Brain microvascular endothelial cell (primary cell): ENCODE data around the gene CTSC.

ENCODE experiments used
- DNase-seq: peaks from one replicate; pipeline ENCODE4 v3.0.0-alpha.2; 2020
- H3K27ac ChIP-seq: fragments of 250-450 bp; sonication (Bioruptor Pico); 2 replicates; pipeline ENCODE4 v1.5.1; 2020; ENCODE audit warnings: mild to moderate bottlenecking, moderate library complexity
- H3K27me3 ChIP-seq: fragments of 250-450 bp; sonication (Bioruptor Pico); replicated peaks from 2 replicates; pipeline ENCODE4 v1.5.1; 2020; ENCODE audit warnings: mild to moderate bottlenecking
- H3K36me3 ChIP-seq: fragments of 250-450 bp; sonication (Bioruptor Pico); replicated peaks from 2 replicates; pipeline ENCODE4 v1.5.1; 2020; ENCODE audit warnings: mild to moderate bottlenecking
- H3K4me3 ChIP-seq: 2 replicates; pipeline ENCODE4 v1.5.1; 2011; ENCODE audit warnings: low read depth, mild to moderate bottlenecking, control low read depth, low read length, moderate library complexity
- CTCF ChIP-seq: IDR thresholded peaks from 2 replicates; pipeline ENCODE4 v1.5.1; 2011; ENCODE audit warnings: low read depth, mild to moderate bottlenecking, moderate library complexity, low read length, control low read depth, inconsistent platforms; ENCODE audit errors: missing control alignments
- in situ Hi-C: cut with HindIII; loops from 2 replicates; pipeline ENCODE4 v1.10.0; 2017; ENCODE audit warnings: low sequenced_read_pairs, low pct_ligation_motif_present

CTSC gene

GRCh38 chr11:88306785-88307184 is 30.8 kb downstream of the CTSC start:
- no peaks in the 10 kb centered on the region for H3K27me3 ChIP-seq
- no peak overlapping the region for H3K27ac ChIP-seq
- no peak for DNase-seq
- in situ Hi-C loops = no loop called here
- H3K36me3 ChIP-seq = peaks cover 14% of the 10 kb centered on the region
- no peak for TF ChIP-seq CTCF
- no peak overlapping the region for H3K4me3 ChIP-seq

GRCh38 chr11:88305430-88305829 is 32.1 kb downstream of the CTSC start:
- TF ChIP-seq CTCF = no peak
- H3K27me3 ChIP-seq = no peaks in the 10 kb centered on the region
- in situ Hi-C loops = no loop called here
- H3K36me3 ChIP-seq = peaks cover 14% of the 10 kb centered on the region
- no peak overlapping the region for H3K4me3 ChIP-seq
- DNase-seq = no peak
- H3K27ac ChIP-seq = no peak overlapping the region

- no peak for DNase-seq
- in situ Hi-C loops = no loop called here
- no peak for TF ChIP-seq CTCF
- Histone ChIP-seq H3K36me3 (peaks cover 14% of the 10 kb centered on the region), H3K4me3 (no peak overlapping the region), H3K27me3 (no peaks in the 10 kb centered on the region), H3K27ac (no peak overlapping the region)
Observed at GRCh38 chr11:88304352-88304751, 33.2 kb downstream of the CTSC start.

GRCh38 chr11:88303037-88303436 is 34.5 kb downstream of the CTSC start:
- Histone ChIP-seq H3K27ac (no peak overlapping the region), H3K4me3 (no peak overlapping the region), H3K36me3 (peaks cover 16% of the 10 kb centered on the region), H3K27me3 (no peaks in the 10 kb centered on the region)
- in situ Hi-C loops = no loop called here
- no peak for TF ChIP-seq CTCF
- no peak for DNase-seq

- no peak overlapping the region for H3K27ac ChIP-seq
- H3K27me3 ChIP-seq = no peaks in the 10 kb centered on the region
- no peak for DNase-seq
- no peak overlapping the region for H3K4me3 ChIP-seq
- H3K36me3 ChIP-seq = peaks cover 18% of the 10 kb centered on the region
- in situ Hi-C loops = no loop called here
- no peak for TF ChIP-seq CTCF
Observed at GRCh38 chr11:88301488-88302140, 35.9 kb downstream of the CTSC start.

- Histone ChIP-seq H3K36me3 (peaks cover 16% of the 10 kb centered on the region), H3K27ac (no peak overlapping the region), H3K4me3 (no peak overlapping the region), H3K27me3 (no peaks in the 10 kb centered on the region)
- no peak for TF ChIP-seq CTCF
- DNase-seq = no peak
- in situ Hi-C loops = no loop called here
Observed at GRCh38 chr11:88300888-88301487, 36.5 kb downstream of the CTSC start.
